Naive thymus-derived CD4-positive, alpha-beta T cell (primary cell): Measurements from ENCODE around the gene PIGB. TPM values are rescaled to one million over a fixed set of nuclear protein-coding genes. Genes with fewer than 3 reads are reported as not detected.

ENCODE experiments used
- ATAC-seq: fragments of 150-1000 bp; cut with Tn5 transposase; 2 replicates; pipeline ENCODE4 v1.10.0; 2021; ENCODE audit warnings: mild to moderate bottlenecking, moderate library complexity
- CTCF ChIA-PET: fragments of 350-600 bp; sonication (Branson Sonifier 250); formaldehyde crosslinking; loops from one replicate; lab custom pipeline; 2021; ENCODE audit warnings: antibody characterized with exemption; lab: Charles Lee
- POLR2A ChIA-PET: fragments of 350-600 bp; sonication (Branson Sonifier 250); formaldehyde crosslinking; loops from one replicate; lab custom pipeline; 2021; ENCODE audit warnings: antibody characterized with exemption, inconsistent platforms; lab: Charles Lee
- DNase-seq, 9 donors: peaks; one replicate each; pipeline versions ENCODE4 v3.0.0 to v3.0.0-alpha.2; 2020 to 2022; ENCODE audit warnings: mixed read lengths in 1 of 9
- H3K27ac ChIP-seq: one replicate; pipeline ENCODE4 v1.7.0; 2013; ENCODE audit warnings: mild to moderate bottlenecking, low read depth, low read length, moderate library complexity
- H3K27me3 ChIP-seq, 2 donors: one replicate each; pipeline ENCODE4 v1.7.0; 2013; ENCODE audit warnings: low read length in 2 of 2, mild to moderate bottlenecking in 2 of 2, moderate library complexity in 2 of 2; ENCODE audit not compliant: control insufficient read depth in 2 of 2, insufficient read depth in 2 of 2
- H3K36me3 ChIP-seq, 3 experiments: 1 replicate in 2 of 3; 2 replicates in 1 of 3; pipeline ENCODE4 v1.7.0; 2013; ENCODE audit warnings: low read length in 3 of 3, mild to moderate bottlenecking in 3 of 3, moderate library complexity in 1 of 3; ENCODE audit not compliant: insufficient read depth in 3 of 3, control insufficient read depth in 2 of 3
- H3K4me1 ChIP-seq, 2 donors: one replicate each; pipeline ENCODE4 v1.7.0; 2013; ENCODE audit warnings: low read length in 2 of 2, mild to moderate bottlenecking in 2 of 2, moderate library complexity in 1 of 2; ENCODE audit not compliant: control insufficient read depth in 2 of 2, insufficient read depth in 2 of 2
- H3K4me3 ChIP-seq: 2 replicates; pipeline ENCODE4 v1.7.0; 2013; ENCODE audit warnings: mild to moderate bottlenecking, low read length
- H3K9me3 ChIP-seq, 3 experiments: 1 replicate in 2 of 3; 2 replicates in 1 of 3; pipeline ENCODE4 v1.7.0; 2013; ENCODE audit warnings: low read length in 3 of 3; ENCODE audit not compliant: control insufficient read depth in 2 of 3
- H3K27ac Mint-ChIP-seq, 9 donors: one replicate each; pipeline ENCODE4 v1.8.0; 2020 to 2022; ENCODE audit warnings: mixed read lengths in 9 of 9, mild to moderate bottlenecking in 8 of 9, moderate library complexity in 5 of 9, inconsistent platforms in 2 of 9
- H3K27me3 Mint-ChIP-seq, 5 donors: one replicate each; pipeline ENCODE4 v1.8.0; 2021 to 2022; ENCODE audit warnings: mixed read lengths in 5 of 5, mild to moderate bottlenecking in 1 of 5
- H3K36me3 Mint-ChIP-seq, 5 donors: one replicate each; pipeline ENCODE4 v1.8.0; 2020 to 2022; ENCODE audit warnings: mixed read lengths in 5 of 5, mild to moderate bottlenecking in 3 of 5, inconsistent platforms in 1 of 5
- H3K4me1 Mint-ChIP-seq, 7 donors: one replicate each; pipeline ENCODE4 v1.8.0; 2020 to 2022; ENCODE audit warnings: mixed read lengths in 7 of 7, mild to moderate bottlenecking in 3 of 7, inconsistent platforms in 1 of 7
- H3K4me3 Mint-ChIP-seq, 10 donors: one replicate each; pipeline ENCODE4 v1.8.0; 2020 to 2022; ENCODE audit warnings: mild to moderate bottlenecking in 10 of 10, mixed read lengths in 10 of 10, moderate library complexity in 6 of 10, inconsistent platforms in 2 of 10
- H3K9me3 Mint-ChIP-seq, 11 donors: one replicate each; pipeline ENCODE4 v1.8.0; 2020 to 2022; ENCODE audit warnings: mixed read lengths in 11 of 11, mild to moderate bottlenecking in 4 of 11, inconsistent platforms in 1 of 11, moderate library complexity in 1 of 11
- intact Hi-C, 2 donors: fragments of 100-400 bp; cut with micrococcal nuclease; formaldehyde crosslinking; loops; one replicate each; pipeline ENCODE4 v1.15.1; 2023
- polyA plus RNA-seq, 2 donors: library from polyadenylated mRNA; unstranded; fragments of 300-500 nt; fragmentation: Illumina TruSeq; gene quantifications; one replicate each; pipeline ENCODE4 v1.2.3, GENCODE V29; 2021
- total RNA-seq, 6 experiments: library from RNA in 5 of 6; stranded (reverse) in 5 of 6; gene quantifications; 1 replicate in 5 of 6; 2 replicates in 1 of 6; pipeline ENCODE4 v1.2.3 and lab custom pipeline; 2021 to 2026

PIGB gene
- total and polyA plus RNA-seq, 7 experiments from 2014 or later = 11.9 to 30.2 (median 22.4) TPM

GRCh38 chr15:55357774-55358173 is 38.8 kb downstream of the PIGB start:
- no peaks in the 10 kb centered on the region for H3K9me3 ChIP-seq
- Mint-ChIP-seq H3K36me3 (peaks cover 6 to 26% (median 9%) of the 10 kb centered on the region in 5 donors), H3K4me3 (no peak overlapping the region), H3K27me3 (no peaks in the 10 kb centered on the region), H3K9me3 (no peaks in the 10 kb centered on the region), H3K4me1 (peaks cover 0 to 10% (median 0%) of the 10 kb centered on the region in 7 donors), H3K27ac (no peak overlapping the region)
- H3K27ac ChIP-seq = no peak overlapping the region
- no peaks in the 10 kb centered on the region for H3K27me3 ChIP-seq
- intact Hi-C loops = no loop called here
- H3K4me1 ChIP-seq = no peaks in the 10 kb centered on the region
- ChIA-PET POLR2A (interaction anchor here (1.0 kb wide), 1 partner anchor 50 kb away, joined by 3 read pairs; the partner anchor contains the start of genes CCPG1 and PIERCE2), CTCF (interaction anchor here (1.8 kb wide), 1 partner anchor 82 kb away, joined by 4 read pairs; no protein-coding TSS in a partner anchor)
- peaks cover 0 to 30% (median 5%) of the 10 kb centered on the region in 3 experiments for H3K36me3 ChIP-seq
- H3K4me3 ChIP-seq = no peak overlapping the region
- DNase-seq (no peak), ATAC-seq (no peak)

DNA sequence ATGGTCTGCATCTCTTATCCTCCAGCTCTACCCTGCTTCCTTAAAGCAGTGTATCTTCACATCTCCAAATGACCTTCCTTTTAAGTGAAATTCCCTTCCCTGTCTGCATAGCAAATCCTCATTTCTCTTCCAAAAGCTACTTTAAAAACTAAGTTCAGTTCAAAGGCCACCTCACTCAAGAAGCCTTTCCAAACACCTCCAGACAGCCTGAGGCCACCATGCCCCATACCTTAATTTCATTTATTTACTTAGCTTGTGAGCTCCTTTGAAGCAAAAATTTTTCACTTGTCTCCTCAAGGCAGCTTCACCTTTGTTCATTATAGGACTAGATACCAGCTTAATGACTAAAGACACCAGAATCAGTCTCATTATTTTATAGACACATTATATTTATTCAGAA is 39.4 kb downstream of the PIGB start:
- Mint-ChIP-seq H3K4me1 (peaks cover 0 to 10% (median 0%) of the 10 kb centered on the region in 7 donors), H3K9me3 (no peaks in the 10 kb centered on the region), H3K4me3 (no peak overlapping the region), H3K27ac (peak overlapping the region in 1 of 9 donors; percentile 4), H3K27me3 (no peaks in the 10 kb centered on the region), H3K36me3 (peaks cover 6 to 26% (median 9%) of the 10 kb centered on the region in 5 donors)
- H3K36me3 ChIP-seq = peaks cover 0 to 30% (median 5%) of the 10 kb centered on the region in 3 experiments
- no peaks in the 10 kb centered on the region for H3K27me3 ChIP-seq
- no peak for ATAC-seq
- POLR2A ChIA-PET = interaction anchor here (1.0 kb wide), 1 partner anchor 50 kb away, joined by 3 read pairs; the partner anchor contains the start of genes CCPG1 and PIERCE2
- H3K9me3 ChIP-seq = no peaks in the 10 kb centered on the region
- no peaks in the 10 kb centered on the region for H3K4me1 ChIP-seq
- H3K27ac ChIP-seq = no peak overlapping the region
- CTCF ChIA-PET = interaction anchor here (1.8 kb wide), 1 partner anchor 81 kb away, joined by 4 read pairs; no protein-coding TSS in a partner anchor
- intact Hi-C loops = no loop called here
- DNase-seq = no peak
- H3K4me3 ChIP-seq = no peak overlapping the region

DNA sequence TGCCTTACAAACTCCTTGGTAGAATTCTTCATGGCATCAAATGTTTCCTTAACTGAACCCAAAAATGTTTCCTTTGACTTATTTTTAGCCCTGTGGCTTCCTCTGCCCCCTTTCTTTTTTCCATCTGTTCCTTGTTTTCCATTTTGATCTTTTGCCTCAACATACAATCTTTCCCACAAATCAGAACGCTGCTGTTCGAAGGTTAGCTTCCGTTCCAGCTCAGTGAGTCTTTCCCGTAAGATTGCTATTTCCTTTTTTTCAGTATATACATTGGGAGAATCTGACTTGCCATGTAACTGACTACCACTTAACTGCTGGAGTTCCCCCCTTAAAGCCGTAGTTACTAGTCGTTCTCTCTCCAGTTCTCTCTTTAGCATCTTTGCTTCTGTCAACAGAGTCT is 41.2 kb downstream of the PIGB start:
- no peak overlapping the region for H3K27ac ChIP-seq
- peaks cover 0 to 28% (median 9%) of the 10 kb centered on the region in 3 experiments for H3K36me3 ChIP-seq
- no peaks in the 10 kb centered on the region for H3K4me1 ChIP-seq
- peaks cover 6 to 21% (median 12%) of the 10 kb centered on the region in 5 donors for H3K36me3 Mint-ChIP-seq
- peak overlapping the region in 4 of 9 donors; percentile 1 to 69 (median 30) for H3K27ac Mint-ChIP-seq
- H3K27me3 Mint-ChIP-seq = no peaks in the 10 kb centered on the region
- intact Hi-C loops = no loop called here
- H3K4me3 Mint-ChIP-seq = no peak overlapping the region
- no peaks in the 10 kb centered on the region for H3K9me3 Mint-ChIP-seq
- no peak overlapping the region for H3K4me3 ChIP-seq
- H3K9me3 ChIP-seq = no peaks in the 10 kb centered on the region
- ChIA-PET POLR2A (interaction anchor here (0.8 kb wide), 1 partner anchor 35 kb away, joined by 3 read pairs; no protein-coding TSS in a partner anchor), CTCF (no interaction called here)
- ATAC-seq (no peak), DNase-seq (no peak)
- H3K4me1 Mint-ChIP-seq = peaks cover 0 to 10% (median 0%) of the 10 kb centered on the region in 7 donors
- no peaks in the 10 kb centered on the region for H3K27me3 ChIP-seq

DNA sequence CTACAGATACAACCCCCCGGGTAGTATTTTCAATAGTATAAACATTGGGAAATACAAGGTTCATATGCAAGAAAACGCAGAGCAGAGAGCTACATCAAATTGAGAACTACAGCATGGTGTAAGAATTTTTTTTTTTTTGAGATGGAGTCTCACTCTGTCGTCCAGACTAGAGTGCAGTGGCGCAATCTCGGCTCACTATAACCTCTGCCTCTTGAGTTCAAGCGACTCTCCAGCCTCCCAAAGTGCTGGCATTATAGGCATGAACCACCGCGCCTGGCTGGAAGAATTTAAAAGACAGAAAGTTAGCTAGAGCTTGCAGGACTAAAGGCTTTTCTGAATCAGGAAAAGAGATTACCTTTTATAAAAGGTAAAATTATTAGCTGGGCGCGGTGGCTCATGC is 42.0 kb downstream of the PIGB start:
- ChIA-PET POLR2A (no interaction called here), CTCF (no interaction called here)
- Histone ChIP-seq H3K9me3 (no peaks in the 10 kb centered on the region), H3K4me3 (no peak overlapping the region), H3K27me3 (no peaks in the 10 kb centered on the region), H3K27ac (no peak overlapping the region), H3K4me1 (no peaks in the 10 kb centered on the region), H3K36me3 (peaks cover 0 to 20% (median 9%) of the 10 kb centered on the region in 3 experiments)
- Mint-ChIP-seq H3K4me1 (peaks cover 0 to 10% (median 0%) of the 10 kb centered on the region in 7 donors), H3K27me3 (no peaks in the 10 kb centered on the region), H3K4me3 (no peak overlapping the region), H3K27ac (peak overlapping the region in 1 of 9 donors; percentile 65), H3K36me3 (peaks cover 6 to 18% (median 11%) of the 10 kb centered on the region in 5 donors), H3K9me3 (no peaks in the 10 kb centered on the region)
- intact Hi-C loops = no loop called here
- DNase-seq = no peak
- ATAC-seq = no peak

DNA sequence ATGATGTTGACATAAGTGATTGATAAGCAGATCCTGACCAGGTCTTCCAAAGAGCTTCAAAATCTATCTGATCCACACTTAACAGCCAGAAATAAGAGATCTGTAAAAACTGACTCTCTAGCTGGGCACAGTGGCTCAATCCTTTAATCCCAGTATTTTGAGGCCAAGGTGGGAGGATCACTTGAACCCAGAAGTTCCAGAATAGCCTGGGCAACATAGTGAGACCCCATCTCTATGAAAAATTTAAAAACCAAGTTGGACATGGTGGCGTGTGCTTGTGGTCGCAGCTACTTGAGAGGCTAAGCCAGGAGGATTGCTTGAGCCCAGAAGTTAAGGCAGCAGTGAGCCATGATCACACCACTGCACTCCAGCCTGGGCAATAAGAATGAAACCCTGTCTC is 43.6 kb downstream of the PIGB start:
- Mint-ChIP-seq H3K36me3 (peaks cover 4 to 10% (median 6%) of the 10 kb centered on the region in 5 donors), H3K27me3 (no peaks in the 10 kb centered on the region), H3K4me1 (peaks cover 0 to 10% (median 0%) of the 10 kb centered on the region in 7 donors), H3K4me3 (no peak overlapping the region), H3K27ac (peak overlapping the region in 3 of 9 donors; percentile 4 to 20 (median 13)), H3K9me3 (no peaks in the 10 kb centered on the region)
- H3K4me3 ChIP-seq = no peak overlapping the region
- no peak overlapping the region for H3K27ac ChIP-seq
- no peaks in the 10 kb centered on the region for H3K4me1 ChIP-seq
- intact Hi-C loops = no loop called here
- H3K27me3 ChIP-seq = no peaks in the 10 kb centered on the region
- POLR2A ChIA-PET = no interaction called here
- CTCF ChIA-PET = interaction anchor here (0.7 kb wide), 1 partner anchor 51 kb away, joined by 3 read pairs; no protein-coding TSS in a partner anchor
- DNase-seq = no peak
- peaks cover 0 to 10% (median 4%) of the 10 kb centered on the region in 3 experiments for H3K36me3 ChIP-seq
- no peaks in the 10 kb centered on the region for H3K9me3 ChIP-seq
- no peak for ATAC-seq

- no peak for ATAC-seq
- Histone ChIP-seq H3K9me3 (no peaks in the 10 kb centered on the region), H3K27ac (no peak overlapping the region), H3K27me3 (no peaks in the 10 kb centered on the region), H3K36me3 (peaks cover 0 to 35% (median 4%) of the 10 kb centered on the region in 3 experiments), H3K4me1 (no peaks in the 10 kb centered on the region), H3K4me3 (no peak overlapping the region)
- no peak for DNase-seq
- intact Hi-C loops = no loop called here
- Mint-ChIP-seq H3K36me3 (peaks cover 0 to 21% (median 13%) of the 10 kb centered on the region in 5 donors), H3K9me3 (no peaks in the 10 kb centered on the region), H3K27me3 (no peaks in the 10 kb centered on the region), H3K4me1 (peaks cover 0 to 2% (median 0%) of the 10 kb centered on the region in 7 donors), H3K27ac (no peak overlapping the region), H3K4me3 (no peak overlapping the region)
- ChIA-PET CTCF (no interaction called here), POLR2A (interaction anchor here (0.7 kb wide), 1 partner anchor 1861 kb away, joined by 3 read pairs; no protein-coding TSS in a partner anchor)
These were observed 48.0 kb downstream of the PIGB start for GRCh38 chr15:55366981-55367380.
